HepG2 (cell line): Measurements from ENCODE around the gene SLC35D3. TPM values are rescaled to one million over a fixed set of nuclear protein-coding genes. Genes with fewer than 3 reads are reported as not detected.

Experiments used
- AHDC1 ChIP-seq: sonication (generic); formaldehyde crosslinking; IDR thresholded peaks from 2 replicates; pipeline ENCODE4 v1.5.1; 2020; ENCODE audit warnings: mild to moderate bottlenecking, missing genetic modification reagents, borderline replicate concordance
- CREM ChIP-seq, 2 experiments: sonication (generic) in 1 of 2; formaldehyde crosslinking in 1 of 2; IDR thresholded peaks; 2 replicates each; pipeline versions ENCODE4 v1.4.0 to v1.6.1; 2016 to 2020; ENCODE audit warnings: antibody characterized with exemption in 1 of 2, mild to moderate bottlenecking in 1 of 2, missing genetic modification reagents in 1 of 2
- FOSL2 ChIP-seq: sonication (generic); formaldehyde crosslinking; IDR thresholded peaks from 2 replicates; pipeline ENCODE4 v1.4.0; 2020; ENCODE audit warnings: missing genetic modification reagents
- FOXA1 ChIP-seq, 2 experiments: fragments of 450-650 bp in 1 of 2; sonication (generic) in 1 of 2; formaldehyde crosslinking in 1 of 2; IDR thresholded peaks; 2 replicates each; pipeline versions ENCODE4 v1.4.0 to v1.6.1; 2016 to 2020; ENCODE audit warnings: missing genetic modification reagents in 1 of 2
- FOXP4 ChIP-seq: sonication (generic); formaldehyde crosslinking; IDR thresholded peaks from 2 replicates; pipeline ENCODE4 v1.4.0; 2020; ENCODE audit warnings: missing genetic modification reagents
- GATAD2A ChIP-seq: IDR thresholded peaks from 2 replicates; pipeline ENCODE4 v1.6.1; 2016
- GFI1 ChIP-seq: sonication (generic); formaldehyde crosslinking; IDR thresholded peaks from 2 replicates; pipeline ENCODE4 v1.5.0; 2020; ENCODE audit warnings: missing genetic modification reagents, mild to moderate bottlenecking, borderline replicate concordance
- HHEX ChIP-seq: IDR thresholded peaks from 2 replicates; pipeline ENCODE4 v1.6.1; 2016; ENCODE audit warnings: control low read depth
- HOXD1 ChIP-seq: sonication (generic); formaldehyde crosslinking; IDR thresholded peaks from 2 replicates; pipeline ENCODE4 v1.5.0; 2020; ENCODE audit warnings: missing genetic modification reagents
- KAT8 ChIP-seq: IDR thresholded peaks from 2 replicates; pipeline ENCODE4 v1.6.1; 2016; ENCODE audit warnings: missing genetic modification reagents, missing compliant biosample characterization
- NR2F2 ChIP-seq: IDR thresholded peaks from 2 replicates; pipeline ENCODE4 v1.6.1; 2012; ENCODE audit warnings: low read depth, inconsistent platforms, borderline replicate concordance
- SAP130 ChIP-seq: IDR thresholded peaks from 2 replicates; pipeline ENCODE4 v1.6.1; 2016; ENCODE audit warnings: low read depth
- SOX13 ChIP-seq, 3 experiments: fragments of 450-650 bp in 1 of 3; sonication (generic) in 1 of 3; formaldehyde crosslinking in 1 of 3; IDR thresholded peaks in 2 of 3; conservative IDR thresholded peaks in 1 of 3; 2 replicates each; pipeline versions ENCODE4 v1.5.0 to v1.6.1; 2016 to 2020; ENCODE audit warnings: antibody characterized with exemption in 1 of 3, mild to moderate bottlenecking in 1 of 3, missing compliant biosample characterization in 1 of 3, missing genetic modification reagents in 1 of 3, moderate library complexity in 1 of 3
- SP4 ChIP-seq: sonication (generic); formaldehyde crosslinking; IDR thresholded peaks from 2 replicates; pipeline ENCODE4 v1.8.1; 2023; ENCODE audit warnings: mild to moderate bottlenecking, missing genetic modification reagents
- TARDBP ChIP-seq: sonication (generic); formaldehyde crosslinking; IDR thresholded peaks from 2 replicates; pipeline ENCODE4 v1.8.0; 2022; ENCODE audit warnings: mild to moderate bottlenecking, missing genetic modification reagents
- TERF1 ChIP-seq: sonication (generic); formaldehyde crosslinking; IDR thresholded peaks from 2 replicates; pipeline ENCODE4 v1.8.0; 2022; ENCODE audit warnings: mild to moderate bottlenecking, missing genetic modification reagents, moderate library complexity
- ZBTB8A ChIP-seq: sonication (generic); formaldehyde crosslinking; IDR thresholded peaks from 2 replicates; pipeline ENCODE4 v1.4.0; 2020; ENCODE audit warnings: mild to moderate bottlenecking, low read depth, missing genetic modification reagents, borderline replicate concordance
- ZNF362 ChIP-seq: sonication (generic); formaldehyde crosslinking; IDR thresholded peaks from 2 replicates; pipeline ENCODE4 v1.4.0; 2020; ENCODE audit warnings: missing genetic modification reagents, mild to moderate bottlenecking, borderline replicate concordance
- ZNF7 ChIP-seq: IDR thresholded peaks from 2 replicates; pipeline ENCODE4 v1.6.1; 2016; ENCODE audit warnings: missing biosample characterization, missing genetic modification reagents
- polyA plus RNA-seq, 8 experiments: library from polyadenylated mRNA; depleted of rRNA in 3 of 8; stranded (reverse) in 7 of 8; unstranded in 1 of 8; fragments of >200 nt; fragmentation: Illumina TruSeq in 4 of 8; extraction: Trizol in 4 of 8; gene quantifications; 2 replicates each; pipeline versions ENCODE4 v1.2.1 to v1.2.3, GENCODE V29; 2011 to 2016; ENCODE audit warnings: low read depth in 4 of 8, missing spikeins in 1 of 8, mixed read lengths in 1 of 8; ENCODE audit not compliant: insufficient read depth in 1 of 8
- total RNA-seq, 5 experiments: library from RNA; depleted of rRNA; stranded (reverse); fragments of >200 nt; fragmentation: Illumina TruSeq; extraction: Trizol; gene quantifications; 2 replicates each; pipeline ENCODE4 v1.2.3, GENCODE V29; 2016; ENCODE audit warnings: low read depth in 1 of 5

The SLC35D3 gene
- total and polyA plus RNA-seq, 2 of the 13 experiments (the other 11 are each of a cell fraction or from before 2014, with no cell fraction given) = not detected

GRCh38 chr6:136887953-136888352 is 34.1 kb upstream of the SLC35D3 start (continued):
- TF ChIP-seq AHDC1 (CRISPR knock-in tag) (peak; percentile 69; the same call in 1 of the 2 replicates), TERF1 (CRISPR knock-in tag) (no peak), SP4 (CRISPR knock-in tag) (no peak), TARDBP (CRISPR knock-in tag) (peak; percentile 74), SOX13 (IDR thresholded peaks at IDR 0.05) (peak; percentile 62; the same call in 1 of the 2 replicates), SOX13 (CRISPR knock-in tag; conservative IDR thresholded peaks at IDR 0.05 in 1 of 2, IDR thresholded peaks at IDR 0.05 in 1 of 2) (peak in 1 of 2 experiments; percentile 90; a peak in 2 of 4 replicates), NR2F2 (peak; percentile 100), CREM (IDR thresholded peaks at IDR 0.05) (peak; percentile 69), CREM (CRISPR knock-in tag; IDR thresholded peaks at IDR 0.05) (no peak), FOSL2 (CRISPR knock-in tag) (peak; percentile 34; the same call in 1 of the 2 replicates), GATAD2A (CRISPR knock-in tag) (peak; percentile 59; the same call in 1 of the 2 replicates), HOXD1 (CRISPR knock-in tag) (0 out of 2 replicates have a peak, but pooled peaks have one; percentile 52), ZBTB8A (no peak), FOXP4 (CRISPR knock-in tag) (peak; percentile 42; the same call in 1 of the 2 replicates), SAP130 (CRISPR knock-in tag) (peak; percentile 40), ZNF7 (CRISPR knock-in tag) (no peak), GFI1 (CRISPR knock-in tag) (peak; percentile 87), KAT8 (peak; percentile 40; the same call in 1 of the 2 replicates), ZNF362 (CRISPR knock-in tag) (peak; percentile 66; the same call in 1 of the 2 replicates), HHEX (peak; percentile 96), FOXA1 (IDR thresholded peaks at IDR 0.05) (peak; percentile 57; the same call in 1 of the 2 replicates), FOXA1 (CRISPR knock-in tag; IDR thresholded peaks at IDR 0.05) (peak; percentile 93)
